DND-41 (cell line): Measurements from ENCODE around the gene ZNG1B.
"Not testable (repeated sequence)": the region's sequence is repeated elsewhere in the genome, so short reads cannot be mapped to it uniquely, and the experiment has no call there.

Source experiments
- ATAC-seq: fragments of 200-7000 bp; cut with Tn5 transposase; 3 replicates; pipeline ENCODE4 v1.9.1; 2021; ENCODE audit warnings: low read depth; ENCODE audit not compliant: insufficient read depth
- DNase-seq: peaks from one replicate; pipeline ENCODE4 v3.0.0-alpha.2; 2020
- H2AFZ ChIP-seq: 2 replicates; pipeline ENCODE4 v1.6.0; 2012; ENCODE audit warnings: low read depth, low read length
- H3K27ac ChIP-seq: 2 replicates; pipeline ENCODE4 v1.5.1; 2012; ENCODE audit warnings: low read length, inconsistent platforms
- H3K27me3 ChIP-seq: fragments of 200-600 bp; sonication (generic); 2 replicates; pipeline ENCODE4 v1.6.0; 2012; ENCODE audit warnings: low read length, mild to moderate bottlenecking, inconsistent platforms; ENCODE audit not compliant: insufficient read depth, poor library complexity
- H3K36me3 ChIP-seq: 2 replicates; pipeline ENCODE4 v1.5.1; 2012; ENCODE audit warnings: low read length, inconsistent platforms; ENCODE audit not compliant: insufficient read depth
- H3K4me1 ChIP-seq: 2 replicates; pipeline ENCODE4 v1.5.1; 2012; ENCODE audit warnings: mild to moderate bottlenecking, low read length; ENCODE audit not compliant: insufficient read depth
- H3K4me2 ChIP-seq: 2 replicates; pipeline ENCODE4 v1.6.0; 2012; ENCODE audit warnings: mild to moderate bottlenecking, moderate library complexity, low read length, inconsistent platforms; ENCODE audit not compliant: insufficient read depth
- H3K4me3 ChIP-seq, 2 experiments: fragments of 200-600 bp in 1 of 2; shearing (Covaris generic) in 1 of 2; 2 replicates each; pipeline ENCODE4 v1.5.1; 2012 to 2016; ENCODE audit warnings: inconsistent platforms in 2 of 2, low read length in 2 of 2, mild to moderate bottlenecking in 2 of 2, low read depth in 1 of 2, moderate library complexity in 1 of 2
- H3K79me2 ChIP-seq: 2 replicates; pipeline ENCODE4 v1.6.0; 2012; ENCODE audit warnings: low read length, inconsistent platforms; ENCODE audit not compliant: insufficient read depth
- H3K9ac ChIP-seq: 2 replicates; pipeline ENCODE4 v1.6.0; 2012; ENCODE audit warnings: low read depth, mild to moderate bottlenecking, inconsistent platforms, low read length, moderate library complexity
- H3K9me3 ChIP-seq: 2 replicates; pipeline ENCODE4 v1.5.1; 2012; ENCODE audit warnings: low read length, moderate library complexity, mild to moderate bottlenecking, inconsistent platforms; ENCODE audit not compliant: insufficient read depth, severe bottlenecking
- H4K20me1 ChIP-seq: 2 replicates; pipeline ENCODE4 v1.6.0; 2012; ENCODE audit warnings: low read length; ENCODE audit not compliant: insufficient read depth
- EZH2 ChIP-seq: IDR thresholded peaks from 3 replicates; pipeline ENCODE4 v1.6.1; 2012; ENCODE audit warnings: borderline replicate concordance, low read depth, mild to moderate bottlenecking, moderate library complexity, low read length, inconsistent platforms; ENCODE audit not compliant: severe bottlenecking

ZNG1B gene

DNA sequence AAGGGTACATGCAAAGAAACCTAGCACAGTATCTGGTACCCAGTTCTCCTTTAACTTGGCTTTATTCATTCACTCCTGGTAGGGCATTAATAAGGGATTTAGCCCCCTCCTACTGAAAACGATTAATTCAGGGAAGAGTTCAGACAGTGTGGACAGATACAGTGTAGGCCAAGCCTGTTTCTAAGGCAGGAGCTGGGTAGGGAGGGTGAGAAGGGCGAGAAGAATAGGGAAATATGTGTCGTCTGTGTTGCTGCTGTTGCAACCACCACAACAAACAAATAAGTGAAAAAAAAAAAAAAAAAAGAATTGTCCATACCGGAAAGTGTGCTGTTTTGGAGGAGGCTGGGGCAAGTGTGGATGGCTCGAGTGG is 103.3 kb downstream of the ZNG1B start:
- H3K79me2 ChIP-seq, H3K4me1 ChIP-seq, DNase-seq, H3K36me3 ChIP-seq, H2AFZ ChIP-seq, ATAC-seq, H3K9me3 ChIP-seq, H3K9ac ChIP-seq, H3K27ac ChIP-seq, H4K20me1 ChIP-seq: not testable (repeated sequence)
- peak overlapping the region; percentile 76; the same call in 1 of the 2 replicates for H3K4me2 ChIP-seq
- 0 out of 4 replicates have a peak overlapping the region, but pooled peaks of 1 of the 2 experiments have one; percentile 61 for H3K4me3 ChIP-seq
- H3K27me3 ChIP-seq: peaks cover 11% of the 10 kb centered on the region

DNA sequence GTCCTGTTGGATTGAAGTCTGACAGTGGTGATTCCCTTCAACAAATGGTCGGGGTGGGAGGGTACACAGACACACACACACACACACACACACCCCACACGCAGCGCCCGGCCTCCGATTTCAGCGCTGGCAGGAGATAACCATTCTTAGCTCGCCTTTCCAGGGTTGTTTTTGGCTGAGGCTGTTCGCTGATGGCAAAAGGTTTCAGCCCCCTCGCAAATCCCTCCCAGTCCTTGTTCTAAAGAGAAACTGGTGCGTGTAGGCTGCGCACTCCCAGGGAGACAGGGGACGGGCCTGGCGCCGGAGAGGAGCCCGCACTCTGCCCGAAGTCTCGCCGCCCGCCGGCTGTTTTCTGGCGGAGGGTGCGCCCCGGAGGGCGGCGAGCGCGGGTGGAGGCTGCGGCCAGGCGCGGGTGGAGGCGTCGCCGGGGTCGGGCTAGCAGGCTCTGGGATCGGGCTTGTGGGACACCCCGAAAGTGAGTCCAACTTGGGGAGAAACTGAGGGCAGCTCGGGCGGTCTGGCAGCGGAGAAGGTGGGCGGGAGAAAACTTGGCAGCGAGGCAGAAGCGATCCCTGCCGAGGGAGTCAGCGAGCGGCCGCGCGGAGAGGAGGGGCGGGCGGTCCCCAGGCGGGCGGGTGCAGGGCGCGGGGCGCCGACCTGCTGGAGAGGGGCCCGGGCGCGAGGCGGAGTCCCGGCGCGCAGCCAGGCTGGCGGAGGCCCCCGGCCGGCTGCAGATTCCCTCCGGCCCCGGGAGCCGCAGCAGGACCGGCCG is 103.9 kb downstream of the ZNG1B start:
- Histone ChIP-seq H3K4me3 (peak overlapping the region; percentile 29 to 61; a peak in 3 of 4 replicates), H3K9ac (peak overlapping the region; percentile 57), H2AFZ (peak overlapping the region; percentile 67), H3K4me2 (peak overlapping the region; percentile 76), H3K27me3 (peaks cover 11% of the 10 kb centered on the region)
- DNase-seq: peak; percentile 48
- H3K36me3 ChIP-seq, H3K27ac ChIP-seq, H3K79me2 ChIP-seq, H3K4me1 ChIP-seq, H4K20me1 ChIP-seq, H3K9me3 ChIP-seq: not testable (repeated sequence)
- TF ChIP-seq EZH2: peak; percentile 41
- ATAC-seq: peak; percentile 84

- Histone ChIP-seq H3K9ac (peak overlapping the region; percentile 57; the same call in 1 of the 2 replicates), H3K4me2 (peak overlapping the region; percentile 76), H3K4me3 (peak overlapping the region in 1 of 2 experiments; percentile 61; a peak in 2 of 4 replicates), H2AFZ (peak overlapping the region; percentile 26; the same call in 1 of the 2 replicates), H3K27me3 (peaks cover 11% of the 10 kb centered on the region)
- not testable (repeated sequence) for DNase-seq, H4K20me1 ChIP-seq, H3K27ac ChIP-seq, H3K79me2 ChIP-seq, H3K36me3 ChIP-seq, H3K4me1 ChIP-seq, H3K9me3 ChIP-seq
- peak; percentile 16; the same call in 1 of the 3 replicates for ATAC-seq
Observed at GRCh38 chr2:113541976-113542485, 104.5 kb downstream of the ZNG1B start.

- not testable (repeated sequence) for H4K20me1 ChIP-seq, H3K36me3 ChIP-seq, H3K4me3 ChIP-seq, H3K79me2 ChIP-seq, H3K4me2 ChIP-seq, H2AFZ ChIP-seq, DNase-seq, ATAC-seq, H3K9me3 ChIP-seq, H3K4me1 ChIP-seq, H3K9ac ChIP-seq, H3K27ac ChIP-seq
- H3K27me3 ChIP-seq: peaks cover 11% of the 10 kb centered on the region
Observed at GRCh38 chr2:113542529-113542928, 105.0 kb downstream of the ZNG1B start.
